SU-DHL-6 (cell line): Measurements from ENCODE around the gene EBI3.

Experiments
- H2AFZ ChIP-seq: fragments of 200-600 bp; sonication (generic); 2 replicates; pipeline ENCODE4 v1.6.1; 2014; ENCODE audit warnings: low read depth, mild to moderate bottlenecking, moderate library complexity, mixed read lengths, antibody characterized with exemption, low read length; ENCODE audit not compliant: severe bottlenecking
- H3F3A ChIP-seq: fragments of 200-600 bp; shearing (Covaris generic); 2 replicates; pipeline ENCODE4 v1.6.0; 2016; ENCODE audit warnings: antibody characterized with exemption, mild to moderate bottlenecking; ENCODE audit not compliant: insufficient read depth
- H3K27ac ChIP-seq: fragments of 200-600 bp; sonication (generic); 2 replicates; pipeline ENCODE4 v1.5.1; 2016; ENCODE audit warnings: low read depth, mild to moderate bottlenecking, low read length, moderate library complexity, mixed read lengths
- H3K27me3 ChIP-seq: fragments of 200-600 bp; sonication (generic), shearing (Covaris generic); 2 replicates; pipeline ENCODE4 v1.6.0; 2014; ENCODE audit warnings: mild to moderate bottlenecking, low read length
- H3K36me3 ChIP-seq: fragments of 200-600 bp; sonication (generic); 2 replicates; pipeline ENCODE4 v1.6.1; 2014; ENCODE audit warnings: mild to moderate bottlenecking, low read length, mixed read lengths
- H3K4me2 ChIP-seq: fragments of 300-600, 200-600 bp; shearing (Covaris generic), sonication (generic); 2 replicates; pipeline ENCODE4 v1.6.0; 2014; ENCODE audit warnings: low read length, low read depth, mild to moderate bottlenecking; ENCODE audit not compliant: poor library complexity, severe bottlenecking
- H3K4me3 ChIP-seq: fragments of 200-600 bp; sonication (generic); 2 replicates; pipeline ENCODE4 v1.5.1; 2014; ENCODE audit warnings: antibody characterized with exemption, low read length, mild to moderate bottlenecking, mixed read lengths; ENCODE audit not compliant: insufficient read depth, poor library complexity, severe bottlenecking
- H3K79me2 ChIP-seq: fragments of 200-600 bp; sonication (generic); 2 replicates; pipeline ENCODE4 v1.6.1; 2014; ENCODE audit warnings: mild to moderate bottlenecking, low read length, moderate library complexity; ENCODE audit not compliant: insufficient read depth
- H3K9ac ChIP-seq: fragments of 200-600 bp; sonication (generic); 2 replicates; pipeline ENCODE4 v1.7.0; 2014; ENCODE audit warnings: mild to moderate bottlenecking, low read length
- H3K9me2 ChIP-seq: fragments of 200-600 bp; sonication (generic); replicated peaks from 2 replicates; pipeline ENCODE4 v1.6.1; 2014; ENCODE audit warnings: low read length; ENCODE audit not compliant: insufficient read depth
- H3K9me3 ChIP-seq: fragments of 200-600 bp; sonication (generic); 2 replicates; pipeline ENCODE4 v1.6.1; 2014; ENCODE audit warnings: low read length, mixed read lengths; ENCODE audit not compliant: insufficient read depth
- H4K20me1 ChIP-seq: fragments of 200-600 bp; sonication (generic); 2 replicates; pipeline ENCODE4 v1.6.1; 2014; ENCODE audit warnings: low read depth, mild to moderate bottlenecking, antibody characterized with exemption, low read length, moderate library complexity, mixed read lengths
- CTCF ChIP-seq: fragments of 200-600 bp; sonication (generic); IDR thresholded peaks from one replicate; pipeline ENCODE4 v1.5.1; 2017; ENCODE audit warnings: antibody characterized with exemption, mild to moderate bottlenecking, low read length, moderate library complexity; ENCODE audit not compliant: insufficient read depth, poor library complexity, severe bottlenecking
- EZH2phosphoT487 ChIP-seq: fragments of 200-600 bp; sonication (generic), shearing (Covaris generic); conservative IDR thresholded peaks from 2 replicates; pipeline ENCODE4 v1.6.1; 2018; ENCODE audit warnings: mild to moderate bottlenecking, antibody characterized with exemption, low read length, moderate library complexity, mixed read lengths

The EBI3 gene

GRCh38 chr19:4194353-4194752 lies 35.0 kb upstream of the EBI3 start:
- H3K9ac ChIP-seq: no peak overlapping the region

DNA sequence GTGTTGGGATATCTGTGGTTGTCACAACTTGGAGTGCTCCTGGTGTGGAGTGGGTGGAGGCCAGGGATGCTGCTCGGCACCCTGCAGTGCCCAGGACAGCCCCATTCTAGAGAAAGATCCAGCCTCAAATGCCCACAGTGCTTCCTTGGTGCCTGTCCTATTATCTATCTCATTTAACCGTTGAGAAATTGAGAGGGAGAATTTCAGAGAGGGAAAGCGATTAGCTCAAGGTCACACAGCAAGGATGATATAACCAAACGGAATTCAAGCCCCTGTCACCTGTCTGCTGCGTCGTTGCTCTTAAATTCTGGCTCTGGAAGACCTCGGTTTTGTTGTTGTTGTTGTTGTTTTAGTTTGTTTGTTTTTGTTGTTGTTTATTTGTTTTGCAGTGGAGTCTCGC lies 33.3 kb upstream of the EBI3 start:
- TF ChIP-seq EZH2phosphoT487 (no peak), CTCF (no peak)

More at GRCh38 chr19:4194353-4194752, 35.0 kb upstream of the EBI3 start:
- Histone ChIP-seq H2AFZ (no peak overlapping the region), H3K4me2 (no peak overlapping the region), H4K20me1 (0 out of 2 replicates have a peak, but pooled peaks cover 3% of the 10 kb centered on the region), H3F3A (no peaks in the 10 kb centered on the region), H3K79me2 (no peaks in the 10 kb centered on the region), H3K27ac (no peak overlapping the region), H3K9me2 (no peaks in the 10 kb centered on the region), H3K27me3 (no peaks in the 10 kb centered on the region), H3K4me3 (no peak overlapping the region), H3K9me3 (peaks cover 5% of the 10 kb centered on the region; the same call in 1 of the 2 replicates), H3K36me3 (no peaks in the 10 kb centered on the region)
- TF ChIP-seq CTCF (no peak), EZH2phosphoT487 (no peak)

GRCh38 chr19:4196587-4197148 lies 32.7 kb upstream of the EBI3 start:
- H3F3A ChIP-seq: no peaks in the 10 kb centered on the region

More for the DNA sequence above, 33.3 kb upstream of the EBI3 start:
- Histone ChIP-seq H3K9ac (no peak overlapping the region), H3F3A (no peaks in the 10 kb centered on the region), H3K9me3 (peaks cover 5% of the 10 kb centered on the region; the same call in 1 of the 2 replicates), H4K20me1 (0 out of 2 replicates have a peak, but pooled peaks cover 3% of the 10 kb centered on the region), H2AFZ (no peak overlapping the region), H3K36me3 (no peaks in the 10 kb centered on the region), H3K27ac (no peak overlapping the region), H3K79me2 (no peaks in the 10 kb centered on the region), H3K27me3 (no peaks in the 10 kb centered on the region), H3K9me2 (no peaks in the 10 kb centered on the region), H3K4me3 (no peak overlapping the region), H3K4me2 (no peak overlapping the region)

GRCh38 chr19:4197228-4197624 lies 32.1 kb upstream of the EBI3 start:
- H3K9ac ChIP-seq: no peak overlapping the region
- 0 out of 2 replicates have a peak, but pooled peaks cover 3% of the 10 kb centered on the region for H4K20me1 ChIP-seq
- H2AFZ ChIP-seq: no peak overlapping the region
- H3K79me2 ChIP-seq: no peaks in the 10 kb centered on the region
- H3K36me3 ChIP-seq: no peaks in the 10 kb centered on the region
- H3K9me3 ChIP-seq: peaks cover 5% of the 10 kb centered on the region; the same call in 1 of the 2 replicates
- no peaks in the 10 kb centered on the region for H3F3A ChIP-seq
- no peaks in the 10 kb centered on the region for H3K9me2 ChIP-seq
- H3K4me3 ChIP-seq: no peak overlapping the region
- no peak overlapping the region for H3K27ac ChIP-seq
- no peak for TF ChIP-seq CTCF
- no peak for TF ChIP-seq EZH2phosphoT487
- no peaks in the 10 kb centered on the region for H3K27me3 ChIP-seq
- no peak overlapping the region for H3K4me2 ChIP-seq

More at GRCh38 chr19:4196587-4197148, 32.7 kb upstream of the EBI3 start:
- H2AFZ ChIP-seq: no peak overlapping the region
- H3K9ac ChIP-seq: no peak overlapping the region
- H3K9me2 ChIP-seq: no peaks in the 10 kb centered on the region
- H3K4me2 ChIP-seq: no peak overlapping the region
- no peak overlapping the region for H3K27ac ChIP-seq
- TF ChIP-seq EZH2phosphoT487: no peak
- 0 out of 2 replicates have a peak, but pooled peaks cover 3% of the 10 kb centered on the region for H4K20me1 ChIP-seq
- peaks cover 5% of the 10 kb centered on the region; the same call in 1 of the 2 replicates for H3K9me3 ChIP-seq
- no peaks in the 10 kb centered on the region for H3K27me3 ChIP-seq
- H3K79me2 ChIP-seq: no peaks in the 10 kb centered on the region
- H3K4me3 ChIP-seq: no peak overlapping the region
- H3K36me3 ChIP-seq: no peaks in the 10 kb centered on the region
